Measurements from ENCODE around the gene S100A14.

Gene S100A14

GRCh38 chr1:153633754-153634665, 17.9 kb upstream of the S100A14 start, which contains the start of gene CHTOP:
TSS of gene CHTOP (plus strand) at chr1:153634066. CDS start at chr1:153636589, 2,523 bp downstream.
- DNase-seq (ENCODE audit: low read depth in 1 of 2, low spot score in 1 of 2) = peak; percentile 94 to 98
- Histone ChIP-seq H3K27me3 (ENCODE audit: insufficient read depth, poor library complexity, severe bottlenecking) (no peaks in the 10 kb centered on the region), H3K27ac (replicated peaks) (peak within 1 kb of the TSS; percentile 99), H3K4me3 (replicated peaks; ENCODE audit: insufficient read depth, low read length) (peak within 1 kb of the TSS; percentile 51)
- TF ChIP-seq CTCF (IDR thresholded peaks at IDR 0.05; ENCODE audit: insufficient read depth, low read length) (no peak), REST (IDR thresholded peaks at IDR 0.05; ENCODE audit: insufficient replicate concordance, low read depth) (peak; percentile 62), GABPA (IDR thresholded peaks at IDR 0.05; ENCODE audit: low read depth) (no peak), SPI1 (IDR thresholded peaks at IDR 0.05; ENCODE audit: borderline replicate concordance, low read depth) (no peak; the same call in 1 of the 2 replicates), POLR2AphosphoS5 (IDR thresholded peaks at IDR 0.05; ENCODE audit: low read depth) (peak; percentile 96)

- H3K27ac ChIP-seq (replicated peaks) = no peak overlapping the region
- no peak for DNase-seq (ENCODE audit: low read depth in 1 of 2, low spot score in 1 of 2)
- peak overlapping the region; percentile 16 for H3K4me3 ChIP-seq (replicated peaks; ENCODE audit: insufficient read depth, low read length)
- TF ChIP-seq GABPA (IDR thresholded peaks at IDR 0.05; ENCODE audit: low read depth) (no peak), POLR2AphosphoS5 (IDR thresholded peaks at IDR 0.05; ENCODE audit: low read depth) (no peak), REST (IDR thresholded peaks at IDR 0.05; ENCODE audit: insufficient replicate concordance, low read depth) (no peak), SPI1 (IDR thresholded peaks at IDR 0.05; ENCODE audit: borderline replicate concordance, low read depth) (no peak), CTCF (IDR thresholded peaks at IDR 0.05; ENCODE audit: insufficient read depth, low read length) (no peak)
- H3K27me3 ChIP-seq (ENCODE audit: insufficient read depth, poor library complexity, severe bottlenecking) = no peaks in the 10 kb centered on the region
Measured at GRCh38 chr1:153633161-153633753, 17.1 kb upstream of the S100A14 start.

GRCh38 chr1:153631047-153632022, 15.2 kb upstream of the S100A14 start:
- Histone ChIP-seq H3K27ac (replicated peaks) (no peak overlapping the region), H3K27me3 (ENCODE audit: insufficient read depth, poor library complexity, severe bottlenecking) (no peaks in the 10 kb centered on the region), H3K4me3 (replicated peaks; ENCODE audit: insufficient read depth, low read length) (no peak overlapping the region)
- DNase-seq (ENCODE audit: low read depth in 1 of 2, low spot score in 1 of 2) = no peak
- TF ChIP-seq SPI1 (IDR thresholded peaks at IDR 0.05; ENCODE audit: borderline replicate concordance, low read depth) = no peak
